GM12878 (cell line): Measurements from ENCODE around the gene ETNK1. TPM values are rescaled to one million over a fixed set of nuclear protein-coding genes. Genes with fewer than 3 reads are reported as not detected.

Experiments
- ATAC-seq: fragments of 200-7000 bp; cut with Tn5 transposase; 3 replicates; pipeline ENCODE4 v1.9.1; 2020; ENCODE audit warnings: mild to moderate bottlenecking, moderate library complexity
- BruUV-seq: library from RNA; stranded (reverse); fragments of 400-500 nt; replicated peaks from 2 replicates; lab custom pipeline; 2021; lab: Mats Ljungman, UMichigan
- CTCF ChIA-PET: fragments of 300-600 bp; sonication (Branson Sonifier 250); formaldehyde crosslinking; extraction: SDS; loops from one replicate; lab custom pipeline; 2021; ENCODE audit warnings: inconsistent platforms; lab: Yijun Ruan, JAX
- POLR2A ChIA-PET: fragments of 350-600 bp; formaldehyde crosslinking; extraction: SDS; loops from one replicate; lab custom pipeline; 2021; ENCODE audit warnings: inconsistent platforms; lab: Charles Lee
- RAD21 ChIA-PET: fragments of 300-600 bp; sonication (Branson Sonifier 250); formaldehyde crosslinking; loops from one replicate; lab custom pipeline; 2023; ENCODE audit warnings: antibody characterized with exemption; ENCODE audit not compliant: unreplicated experiment; lab: Charles Lee
- SMC1A ChIA-PET: fragments of 300-600 bp; sonication (Branson Sonifier 250); formaldehyde crosslinking; loops from one replicate; lab custom pipeline; 2023; ENCODE audit not compliant: unreplicated experiment, uncharacterized antibody; lab: Charles Lee
- DNase-seq: peaks from one replicate; pipeline ENCODE4 v3.0.0-alpha.2; 2011; ENCODE audit warnings: low read depth, low spot score
- FAIRE-seq: peaks from 3 replicates; lab custom pipeline; 2011; peaks lifted over from hg19 to GRCh38; lab: Jason Lieb, UNC
- H2AFZ ChIP-seq: 2 replicates; pipeline ENCODE4 v1.6.0; 2011; ENCODE audit warnings: low read depth, low read length, control low read depth; ENCODE audit not compliant: control insufficient read depth
- H3K27ac ChIP-seq: 2 replicates; pipeline ENCODE4 v1.5.1; 2011; ENCODE audit warnings: control low read depth; ENCODE audit not compliant: control insufficient read depth, insufficient read depth
- H3K27me3 ChIP-seq, 2 experiments: replicated peaks in 1 of 2; 2 replicates each; pipeline versions ENCODE4 v1.6.0 to v1.6.1; 2011; ENCODE audit warnings: low read length in 1 of 2; ENCODE audit not compliant: control insufficient read depth in 2 of 2, insufficient read depth in 2 of 2
- H3K36me3 ChIP-seq, 2 experiments: 2 replicates each; pipeline ENCODE4 v1.5.1; 2011; ENCODE audit warnings: low read length in 1 of 2; ENCODE audit not compliant: control insufficient read depth in 2 of 2, insufficient read depth in 2 of 2
- H3K4me1 ChIP-seq: 2 replicates; pipeline ENCODE4 v1.6.1; 2011; ENCODE audit warnings: mild to moderate bottlenecking, low read length, moderate library complexity, mixed read lengths; ENCODE audit not compliant: control insufficient read depth, insufficient read depth
- H3K4me2 ChIP-seq: 2 replicates; pipeline ENCODE4 v1.6.0; 2011; ENCODE audit warnings: control low read depth; ENCODE audit not compliant: control insufficient read depth, insufficient read depth
- H3K4me3 ChIP-seq: fragments of 200-600 bp; sonication (generic); 2 replicates; pipeline ENCODE4 v1.5.1; 2016
- H3K79me2 ChIP-seq: 2 replicates; pipeline ENCODE4 v1.6.0; 2011; ENCODE audit warnings: low read length; ENCODE audit not compliant: control insufficient read depth, insufficient read depth
- H3K9ac ChIP-seq: 2 replicates; pipeline ENCODE4 v1.8.0; 2011; ENCODE audit warnings: low read length, control low read depth, mixed read lengths; ENCODE audit not compliant: control insufficient read depth, insufficient read depth
- H3K9me3 ChIP-seq: replicated peaks from 3 replicates; pipeline ENCODE4 v1.5.1; 2011; ENCODE audit warnings: mild to moderate bottlenecking, low read length; ENCODE audit not compliant: control insufficient read depth, insufficient read depth
- H4K20me1 ChIP-seq: 2 replicates; pipeline ENCODE4 v1.6.0; 2011; ENCODE audit not compliant: control insufficient read depth, insufficient read depth
- E2F8 ChIP-seq: fragments of 450-650 bp; IDR thresholded peaks from 2 replicates; pipeline ENCODE4 v1.6.1; 2018; ENCODE audit warnings: mild to moderate bottlenecking, low read depth, moderate library complexity; ENCODE audit not compliant: partially characterized antibody
- IKZF1 ChIP-seq: fragments of 450-650 bp; conservative IDR thresholded peaks from 2 replicates; pipeline ENCODE4 v1.6.1; 2017; ENCODE audit warnings: antibody characterized with exemption, mild to moderate bottlenecking
- POLR2AphosphoS5 ChIP-seq: IDR thresholded peaks from 2 replicates; pipeline ENCODE4 v1.6.1; 2011; ENCODE audit warnings: mild to moderate bottlenecking, low read length, inconsistent platforms
- SIX5 ChIP-seq: IDR thresholded peaks from 2 replicates; pipeline ENCODE4 v1.6.1; 2011; ENCODE audit warnings: mild to moderate bottlenecking, low read depth, low read length, moderate library complexity; ENCODE audit not compliant: severe bottlenecking
- SMAD5 ChIP-seq: IDR thresholded peaks from 2 replicates; pipeline ENCODE4 v1.6.1; 2016; ENCODE audit warnings: antibody characterized with exemption, low read depth
- SPI1 ChIP-seq: IDR thresholded peaks from 2 replicates; pipeline ENCODE4 v1.6.1; 2011; ENCODE audit warnings: low read depth, mild to moderate bottlenecking, low read length, moderate library complexity, borderline replicate concordance; ENCODE audit not compliant: insufficient read depth
- TCF3 ChIP-seq: IDR thresholded peaks from 2 replicates; pipeline ENCODE4 v1.6.1; 2012; ENCODE audit warnings: low read depth, mild to moderate bottlenecking, low read length, borderline replicate concordance; ENCODE audit not compliant: insufficient read depth
- ZBTB11 ChIP-seq: fragments of 450-650 bp; formaldehyde crosslinking; IDR thresholded peaks from 2 replicates; pipeline ENCODE4 v1.5.0; 2022; ENCODE audit warnings: mild to moderate bottlenecking, missing genetic modification characterization
- WGBS: methylation state at CpG from one replicate; pipeline ENCODE4 v1.1.6; 2016; ENCODE audit warnings: low lambda C conversion rate; ENCODE audit not compliant: insufficient replicate concordance, insufficient coverage; ENCODE audit errors: missing lambda C conversion rate; 5-methylcytosine and 5-hydroxymethylcytosine counted together
- in situ Hi-C: fragments of 300-500 bp; cut with MboI; formaldehyde crosslinking; loops from 9 replicates; pipeline ENCODE4 v1.14.3; 2018; ENCODE audit warnings: mixed read lengths
- intact Hi-C: fragments of 100-400 bp; cut with micrococcal nuclease; formaldehyde crosslinking; loops from one replicate; pipeline ENCODE4 v1.14.2; 2022; ENCODE audit not compliant: unreplicated experiment
- polyA plus RNA-seq, 11 experiments: library from polyadenylated mRNA; depleted of rRNA in 4 of 11; unstranded in 6 of 11; stranded (reverse) in 5 of 11; fragments of >200 nt; fragmentation: Nextera tagmentation in 4 of 11; fragmentation: Illumina TruSeq in 1 of 11; extraction: Ambion mirVana in 4 of 11; extraction: Trizol in 1 of 11; gene quantifications; 1 replicate in 1 of 11; 2 replicates in 10 of 11; pipeline versions ENCODE4 v1.2.1 to v1.2.3, GENCODE V29; 2011 to 2016; ENCODE audit warnings: inconsistent platforms in 2 of 11, missing spikeins in 2 of 11, low read depth in 1 of 11
- total RNA-seq, 4 experiments: library from RNA; depleted of rRNA in 3 of 4; stranded (reverse); fragments of >200 nt in 3 of 4; fragmentation: Illumina TruSeq in 1 of 4; extraction: Trizol in 1 of 4; gene quantifications; 2 replicates each; pipeline versions ENCODE4 v1.2.1 to v1.2.3, GENCODE V29; 2013 to 2021
- TF ChIP-seq, protein P1 (sequence below): IDR thresholded peaks from 2 replicates; pipeline ENCODE4 v1.6.1; 2011; ENCODE audit warnings: borderline replicate concordance, low read depth, mild to moderate bottlenecking, moderate library complexity, mixed read lengths, low read length; ENCODE audit not compliant: insufficient read depth; ENCODE audit errors: extremely low read length
- TF ChIP-seq, protein P2 (sequence below): fragments of 450-650 bp; IDR thresholded peaks from 2 replicates; pipeline ENCODE4 v1.6.1; 2016; ENCODE audit warnings: mild to moderate bottlenecking
- TF ChIP-seq, protein P3 (sequence below): IDR thresholded peaks from 2 replicates; pipeline ENCODE4 v1.6.1; 2012; ENCODE audit warnings: mild to moderate bottlenecking, low read depth, low read length

ETNK1 gene
- total and polyA plus RNA-seq, 10 of the 15 experiments (the other 5 are each of a cell fraction or from before 2014, with no cell fraction given): 12.3 to 69.4 (median 34.2) TPM

- Histone ChIP-seq H3K4me3 (no peak overlapping the region), H3K36me3 (no peaks in the 10 kb centered on the region), H3K9me3 (no peaks in the 10 kb centered on the region), H3K4me2 (no peak overlapping the region), H2AFZ (no peak overlapping the region), H4K20me1 (no peaks in the 10 kb centered on the region), H3K27me3 (no peaks in the 10 kb centered on the region), H3K4me1 (no peaks in the 10 kb centered on the region), H3K27ac (no peak overlapping the region), H3K9ac (no peak overlapping the region), H3K79me2 (no peaks in the 10 kb centered on the region)
- SMC1A ChIA-PET: interaction anchor here (0.6 kb wide), 1 partner anchor 10 kb away, joined by 4 read pairs; no protein-coding TSS in a partner anchor
- DNase-seq (no peak), FAIRE-seq (no peak), ATAC-seq (no peak)
- in situ Hi-C loops (no loop called here), intact Hi-C loops (no loop called here)
- no TSS peak for BruUV-seq
- CTCF ChIA-PET: no interaction called here
- RAD21 ChIA-PET: no interaction called here
- POLR2A ChIA-PET: no interaction called here
- WGBS: 17% methylated on average over 3 of the region's 3 CpGs
- TF ChIP-seq, protein P1, sequence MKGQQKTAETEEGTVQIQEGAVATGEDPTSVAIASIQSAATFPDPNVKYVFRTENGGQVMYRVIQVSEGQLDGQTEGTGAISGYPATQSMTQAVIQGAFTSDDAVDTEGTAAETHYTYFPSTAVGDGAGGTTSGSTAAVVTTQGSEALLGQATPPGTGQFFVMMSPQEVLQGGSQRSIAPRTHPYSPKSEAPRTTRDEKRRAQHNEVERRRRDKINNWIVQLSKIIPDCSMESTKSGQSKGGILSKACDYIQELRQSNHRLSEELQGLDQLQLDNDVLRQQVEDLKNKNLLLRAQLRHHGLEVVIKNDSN: no peak
- TF ChIP-seq E2F8: no peak
- no peak for TF ChIP-seq IKZF1
- no peak for TF ChIP-seq SPI1
- no peak for TF ChIP-seq SMAD5
- TF ChIP-seq SIX5: no peak
- no peak for TF ChIP-seq ZBTB11 (CRISPR knock-in tag)
- TF ChIP-seq, protein P2, sequence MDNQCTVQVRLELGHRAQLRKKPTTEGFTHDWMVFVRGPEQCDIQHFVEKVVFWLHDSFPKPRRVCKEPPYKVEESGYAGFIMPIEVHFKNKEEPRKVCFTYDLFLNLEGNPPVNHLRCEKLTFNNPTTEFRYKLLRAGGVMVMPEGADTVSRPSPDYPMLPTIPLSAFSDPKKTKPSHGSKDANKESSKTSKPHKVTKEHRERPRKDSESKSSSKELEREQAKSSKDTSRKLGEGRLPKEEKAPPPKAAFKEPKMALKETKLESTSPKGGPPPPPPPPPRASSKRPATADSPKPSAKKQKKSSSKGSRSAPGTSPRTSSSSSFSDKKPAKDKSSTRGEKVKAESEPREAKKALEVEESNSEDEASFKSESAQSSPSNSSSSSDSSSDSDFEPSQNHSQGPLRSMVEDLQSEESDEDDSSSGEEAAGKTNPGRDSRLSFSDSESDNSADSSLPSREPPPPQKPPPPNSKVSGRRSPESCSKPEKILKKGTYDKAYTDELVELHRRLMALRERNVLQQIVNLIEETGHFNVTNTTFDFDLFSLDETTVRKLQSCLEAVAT: no peak
- no peak for TF ChIP-seq POLR2AphosphoS5
- TF ChIP-seq, protein P3, sequence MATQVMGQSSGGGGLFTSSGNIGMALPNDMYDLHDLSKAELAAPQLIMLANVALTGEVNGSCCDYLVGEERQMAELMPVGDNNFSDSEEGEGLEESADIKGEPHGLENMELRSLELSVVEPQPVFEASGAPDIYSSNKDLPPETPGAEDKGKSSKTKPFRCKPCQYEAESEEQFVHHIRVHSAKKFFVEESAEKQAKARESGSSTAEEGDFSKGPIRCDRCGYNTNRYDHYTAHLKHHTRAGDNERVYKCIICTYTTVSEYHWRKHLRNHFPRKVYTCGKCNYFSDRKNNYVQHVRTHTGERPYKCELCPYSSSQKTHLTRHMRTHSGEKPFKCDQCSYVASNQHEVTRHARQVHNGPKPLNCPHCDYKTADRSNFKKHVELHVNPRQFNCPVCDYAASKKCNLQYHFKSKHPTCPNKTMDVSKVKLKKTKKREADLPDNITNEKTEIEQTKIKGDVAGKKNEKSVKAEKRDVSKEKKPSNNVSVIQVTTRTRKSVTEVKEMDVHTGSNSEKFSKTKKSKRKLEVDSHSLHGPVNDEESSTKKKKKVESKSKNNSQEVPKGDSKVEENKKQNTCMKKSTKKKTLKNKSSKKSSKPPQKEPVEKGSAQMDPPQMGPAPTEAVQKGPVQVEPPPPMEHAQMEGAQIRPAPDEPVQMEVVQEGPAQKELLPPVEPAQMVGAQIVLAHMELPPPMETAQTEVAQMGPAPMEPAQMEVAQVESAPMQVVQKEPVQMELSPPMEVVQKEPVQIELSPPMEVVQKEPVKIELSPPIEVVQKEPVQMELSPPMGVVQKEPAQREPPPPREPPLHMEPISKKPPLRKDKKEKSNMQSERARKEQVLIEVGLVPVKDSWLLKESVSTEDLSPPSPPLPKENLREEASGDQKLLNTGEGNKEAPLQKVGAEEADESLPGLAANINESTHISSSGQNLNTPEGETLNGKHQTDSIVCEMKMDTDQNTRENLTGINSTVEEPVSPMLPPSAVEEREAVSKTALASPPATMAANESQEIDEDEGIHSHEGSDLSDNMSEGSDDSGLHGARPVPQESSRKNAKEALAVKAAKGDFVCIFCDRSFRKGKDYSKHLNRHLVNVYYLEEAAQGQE: no peak
- no peak for TF ChIP-seq TCF3
Observed at GRCh38 chr12:22731236-22731635, 106.3 kb downstream of the ETNK1 start.
